Activated CD4-positive, alpha-beta T cell treated with anti-CD3 and anti-CD28 coated beads, Interleukin-2, Interleukin-4, amounts not matched to agents 100 ng/mL and 50 ng/mL, durations not matched to agents 16 hours and 8 hours (primary cell): ENCODE results near the gene SPCS1.
"Not testable (repeated sequence)": the region's sequence is repeated elsewhere in the genome, so short reads cannot be mapped to it uniquely, and the experiment has no call there.

Source experiments
- DNase-seq: peaks from one replicate; pipeline ENCODE4 v3.0.0-alpha.2; 2020; ENCODE audit warnings: low spot score

SPCS1 gene

GRCh38 chr3:52694528-52695189, 11.2 kb upstream of the SPCS1 start:
- no peak for DNase-seq

- no peak for DNase-seq
Measured at GRCh38 chr3:52695798-52696671, 9.9 kb upstream of the SPCS1 start.

GRCh38 chr3:52696830-52697631, 8.9 kb upstream of the SPCS1 start:
- DNase-seq: no peak

- DNase-seq: no peak
Measured at GRCh38 chr3:52697632-52697965, 8.3 kb upstream of the SPCS1 start.

GRCh38 chr3:52703341-52703740, 2.6 kb upstream of the SPCS1 start:
- no peak for DNase-seq

GRCh38 chr3:52704611-52705437, 1.1 kb upstream of the SPCS1 start:
- no peak for DNase-seq

DNA sequence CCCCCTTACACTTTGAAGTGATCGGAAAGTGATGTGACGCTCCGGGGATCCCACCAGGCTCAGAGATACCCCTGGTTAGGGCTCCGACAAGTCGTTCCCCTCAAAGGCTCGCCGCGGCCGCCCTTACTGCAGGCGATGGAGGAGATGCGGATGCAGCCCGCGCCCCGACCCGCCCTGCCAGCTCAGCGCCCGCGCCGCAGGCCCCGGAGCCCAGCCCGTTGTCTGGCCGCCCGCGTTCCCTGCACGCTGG, 543 bp upstream of the SPCS1 start:
- no peak for DNase-seq

DNA sequence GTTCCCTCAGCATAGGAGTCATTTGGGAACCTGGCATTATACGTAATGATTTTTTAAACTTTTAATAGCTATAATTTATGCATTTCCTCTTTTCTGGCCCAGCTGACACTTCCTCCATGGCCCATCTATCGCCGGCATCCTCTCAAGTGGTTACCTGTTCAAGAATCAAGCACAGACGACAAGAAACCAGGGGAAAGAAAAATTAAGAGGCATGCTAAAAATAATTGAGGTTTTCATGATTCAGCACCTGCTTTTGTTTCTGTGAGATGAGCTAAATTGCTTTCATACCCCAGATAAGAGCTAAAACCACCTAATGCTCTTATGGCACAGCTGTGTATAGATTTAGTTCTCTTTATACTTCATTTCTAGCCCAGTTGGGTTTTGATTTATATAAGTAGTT, 1.7 kb downstream of the SPCS1 start:
- no peak for DNase-seq

GRCh38 chr3:52710512-52710911, 4.6 kb downstream of the SPCS1 start:
- DNase-seq: no peak

- no peak for DNase-seq
Measured at GRCh38 chr3:52712291-52713212, 6.6 kb downstream of the SPCS1 start.

- DNase-seq: no peak
Measured at GRCh38 chr3:52714335-52715302, 8.7 kb downstream of the SPCS1 start.

DNA sequence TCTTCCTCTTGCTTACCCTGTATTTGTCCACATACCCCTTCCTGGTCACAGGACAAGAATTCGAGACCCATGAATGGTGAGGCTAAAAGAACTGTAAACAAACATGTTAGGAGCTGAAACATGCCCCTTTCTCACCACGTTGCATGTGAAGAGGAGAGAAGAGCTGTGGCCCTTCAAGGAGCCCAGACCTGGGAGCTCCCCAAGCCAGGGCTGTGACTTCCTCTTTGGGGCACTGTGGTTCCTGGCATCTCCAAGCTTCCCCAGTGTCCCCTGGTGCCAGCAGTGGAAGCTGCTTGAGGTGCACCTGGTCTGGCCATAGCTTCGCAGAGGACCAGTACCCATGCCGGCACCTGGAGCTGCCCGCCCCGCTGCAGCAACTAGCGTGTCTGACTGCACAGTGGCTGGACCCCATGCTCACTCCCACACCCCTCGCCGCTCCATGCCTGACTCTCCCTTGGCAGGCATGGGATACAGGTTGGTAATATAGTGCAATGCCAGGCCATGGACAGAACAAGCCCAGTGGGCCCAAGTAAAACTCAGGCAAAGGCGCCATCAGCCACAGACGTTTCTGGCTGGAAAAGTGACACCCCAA, 9.9 kb downstream of the SPCS1 start:
- DNase-seq: no peak

GRCh38 chr3:52719618-52720017, 13.7 kb downstream of the SPCS1 start:
- no peak for DNase-seq

DNA sequence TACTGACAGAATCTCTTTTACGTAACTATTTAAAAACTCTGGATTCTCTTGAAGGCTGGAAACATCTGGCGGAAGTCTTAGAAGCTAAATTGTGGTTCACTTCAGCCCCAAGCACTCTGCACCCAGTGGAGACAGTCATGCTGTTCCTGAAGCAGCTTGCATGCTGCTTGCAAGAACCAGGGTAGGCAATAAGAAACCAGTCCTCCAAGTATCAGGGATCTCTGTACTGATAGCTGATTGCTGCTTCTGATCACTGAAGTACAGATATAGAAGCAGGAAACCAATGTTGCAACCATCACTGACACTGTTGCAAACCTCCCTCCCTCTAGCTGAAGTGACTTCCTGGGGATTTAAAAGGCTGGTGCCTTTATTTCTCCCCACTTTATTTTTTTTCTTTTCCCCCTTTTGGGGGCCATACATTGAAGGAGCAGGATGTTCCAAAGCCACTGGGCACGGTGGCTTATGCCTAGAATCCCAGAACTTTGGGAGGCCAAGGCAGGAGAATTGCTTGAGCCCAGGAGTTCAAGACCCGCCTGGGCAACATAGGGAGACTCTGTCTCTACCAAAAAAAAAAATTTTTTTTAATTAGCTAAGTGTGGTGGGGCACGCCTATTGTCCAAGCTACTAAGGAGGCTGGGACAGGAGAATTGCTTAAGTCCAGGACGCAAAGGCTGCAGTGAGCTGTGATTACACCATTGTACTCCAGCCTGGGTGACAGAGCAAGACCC, 15.3 kb downstream of the SPCS1 start:
- DNase-seq: peak; percentile 30

GRCh38 chr3:52721730-52722008, 15.8 kb downstream of the SPCS1 start:
- no peak for DNase-seq

DNA sequence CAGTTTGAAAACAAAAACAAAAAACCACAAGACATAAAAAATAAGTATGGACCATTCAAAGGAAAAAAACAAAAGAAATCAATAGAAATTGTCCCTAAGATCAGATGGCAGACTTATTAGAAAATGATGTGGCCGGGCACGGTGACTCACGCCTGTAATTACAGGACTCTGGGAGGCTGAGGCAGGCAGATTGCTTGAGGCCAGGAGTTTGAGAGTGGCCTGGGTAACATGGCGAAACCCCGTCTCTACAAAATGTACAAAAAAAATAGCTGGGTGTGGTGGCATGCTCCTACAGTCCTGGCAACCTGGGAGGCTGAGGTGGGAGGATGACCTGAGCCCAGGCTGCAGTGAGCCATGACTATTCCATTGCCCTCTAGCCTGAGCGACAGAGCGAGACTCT, 16.6 kb downstream of the SPCS1 start:
- DNase-seq: no peak

GRCh38 chr3:52723935-52724334, 18.0 kb downstream of the SPCS1 start:
- no peak for DNase-seq

DNA sequence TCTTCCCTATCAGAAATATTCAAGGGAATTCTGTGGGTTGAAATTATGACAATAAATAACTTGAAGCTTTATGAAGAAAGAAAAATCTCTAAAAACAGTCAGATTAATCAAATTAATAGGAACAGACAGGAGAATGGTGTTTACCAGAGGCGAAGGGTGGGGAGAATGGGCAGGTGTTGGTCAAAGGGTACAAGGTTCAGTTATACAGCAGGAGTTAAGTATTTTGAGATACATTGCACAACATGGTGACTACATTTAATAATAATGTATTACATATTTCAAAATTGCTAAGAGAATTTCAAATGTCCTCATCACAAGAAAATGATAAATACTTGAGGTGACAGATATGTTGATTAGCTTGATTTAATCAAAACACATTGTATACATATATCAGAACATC, 18.6 kb downstream of the SPCS1 start:
- no peak for DNase-seq

- not testable (repeated sequence) for DNase-seq
Measured at GRCh38 chr3:52728753-52729152, 22.8 kb downstream of the SPCS1 start.
